ENCODE measurements around the gene MAPK1IP1L.

DNA sequence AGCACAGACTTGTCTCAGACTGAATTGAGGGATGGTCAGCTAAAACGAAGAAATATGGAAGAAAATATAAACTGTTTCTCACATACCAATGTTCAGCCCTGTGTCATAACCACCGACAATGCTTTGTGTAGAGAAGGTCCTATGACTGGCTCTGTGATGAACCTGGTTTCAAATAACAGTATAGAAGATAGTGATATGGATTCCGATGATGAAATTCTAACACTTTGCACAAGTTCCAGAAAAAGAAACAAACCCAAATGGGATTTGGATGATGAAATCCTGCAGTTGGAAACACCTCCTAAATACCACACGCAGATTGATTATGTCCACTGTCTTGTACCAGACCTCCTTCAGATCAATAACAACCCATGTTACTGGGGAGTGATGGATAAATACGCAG, 7.9 kb upstream of the MAPK1IP1L start:
- TF ChIP-seq, protein P1, sequence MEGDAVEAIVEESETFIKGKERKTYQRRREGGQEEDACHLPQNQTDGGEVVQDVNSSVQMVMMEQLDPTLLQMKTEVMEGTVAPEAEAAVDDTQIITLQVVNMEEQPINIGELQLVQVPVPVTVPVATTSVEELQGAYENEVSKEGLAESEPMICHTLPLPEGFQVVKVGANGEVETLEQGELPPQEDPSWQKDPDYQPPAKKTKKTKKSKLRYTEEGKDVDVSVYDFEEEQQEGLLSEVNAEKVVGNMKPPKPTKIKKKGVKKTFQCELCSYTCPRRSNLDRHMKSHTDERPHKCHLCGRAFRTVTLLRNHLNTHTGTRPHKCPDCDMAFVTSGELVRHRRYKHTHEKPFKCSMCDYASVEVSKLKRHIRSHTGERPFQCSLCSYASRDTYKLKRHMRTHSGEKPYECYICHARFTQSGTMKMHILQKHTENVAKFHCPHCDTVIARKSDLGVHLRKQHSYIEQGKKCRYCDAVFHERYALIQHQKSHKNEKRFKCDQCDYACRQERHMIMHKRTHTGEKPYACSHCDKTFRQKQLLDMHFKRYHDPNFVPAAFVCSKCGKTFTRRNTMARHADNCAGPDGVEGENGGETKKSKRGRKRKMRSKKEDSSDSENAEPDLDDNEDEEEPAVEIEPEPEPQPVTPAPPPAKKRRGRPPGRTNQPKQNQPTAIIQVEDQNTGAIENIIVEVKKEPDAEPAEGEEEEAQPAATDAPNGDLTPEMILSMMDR (IDR thresholded peaks at IDR 0.05), result no peak
- TF ChIP-seq POLR2A (IDR thresholded peaks at IDR 0.05), result no peak
